ENCODE results near the gene CALML5.

Gene CALML5

DNA sequence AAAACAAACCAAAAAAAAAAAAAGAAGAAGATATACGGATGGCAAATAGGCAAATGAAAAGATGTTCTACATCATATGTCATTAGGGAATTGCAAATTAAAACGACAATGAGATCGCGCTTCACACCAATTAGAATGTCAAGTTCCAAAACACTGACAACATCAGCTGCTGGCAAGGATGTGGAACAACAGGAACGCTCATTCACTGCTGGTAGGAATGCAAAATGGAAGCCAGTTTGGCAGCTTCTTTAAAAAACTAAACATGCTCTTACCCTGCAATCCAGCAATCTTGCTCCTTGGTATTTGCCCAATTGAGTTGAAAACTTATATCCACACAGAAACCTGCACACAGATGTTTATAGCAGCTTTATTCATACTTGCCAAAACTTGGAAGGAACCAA, 34.8 kb downstream of the CALML5 start:
- DNase-seq (ENCODE audit: low read depth in 2 of 2) = no peak

DNA sequence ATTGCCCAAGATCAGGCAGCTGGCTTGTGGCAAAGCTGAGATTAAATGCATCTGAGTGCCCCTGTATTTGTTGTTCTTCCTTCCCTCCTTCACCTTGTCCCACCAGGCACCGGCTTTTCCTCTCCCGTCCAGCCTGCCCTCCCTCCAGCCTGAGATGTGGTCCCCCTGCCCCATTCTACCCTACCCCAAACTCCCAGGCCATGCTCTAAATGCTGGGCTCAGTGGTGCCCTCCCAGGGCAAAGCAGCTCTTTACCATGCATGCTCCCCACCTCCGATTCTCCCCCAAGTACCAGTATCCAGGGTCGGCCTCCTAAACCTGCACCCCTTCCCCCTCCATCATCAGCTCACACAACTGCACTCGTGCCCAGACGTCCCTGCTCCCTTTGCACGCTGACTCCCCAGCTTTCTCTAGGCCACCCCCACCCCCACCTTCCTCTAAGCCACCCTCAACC, 36.5 kb downstream of the CALML5 start:
- no peak for DNase-seq (ENCODE audit: low read depth in 2 of 2)

DNA sequence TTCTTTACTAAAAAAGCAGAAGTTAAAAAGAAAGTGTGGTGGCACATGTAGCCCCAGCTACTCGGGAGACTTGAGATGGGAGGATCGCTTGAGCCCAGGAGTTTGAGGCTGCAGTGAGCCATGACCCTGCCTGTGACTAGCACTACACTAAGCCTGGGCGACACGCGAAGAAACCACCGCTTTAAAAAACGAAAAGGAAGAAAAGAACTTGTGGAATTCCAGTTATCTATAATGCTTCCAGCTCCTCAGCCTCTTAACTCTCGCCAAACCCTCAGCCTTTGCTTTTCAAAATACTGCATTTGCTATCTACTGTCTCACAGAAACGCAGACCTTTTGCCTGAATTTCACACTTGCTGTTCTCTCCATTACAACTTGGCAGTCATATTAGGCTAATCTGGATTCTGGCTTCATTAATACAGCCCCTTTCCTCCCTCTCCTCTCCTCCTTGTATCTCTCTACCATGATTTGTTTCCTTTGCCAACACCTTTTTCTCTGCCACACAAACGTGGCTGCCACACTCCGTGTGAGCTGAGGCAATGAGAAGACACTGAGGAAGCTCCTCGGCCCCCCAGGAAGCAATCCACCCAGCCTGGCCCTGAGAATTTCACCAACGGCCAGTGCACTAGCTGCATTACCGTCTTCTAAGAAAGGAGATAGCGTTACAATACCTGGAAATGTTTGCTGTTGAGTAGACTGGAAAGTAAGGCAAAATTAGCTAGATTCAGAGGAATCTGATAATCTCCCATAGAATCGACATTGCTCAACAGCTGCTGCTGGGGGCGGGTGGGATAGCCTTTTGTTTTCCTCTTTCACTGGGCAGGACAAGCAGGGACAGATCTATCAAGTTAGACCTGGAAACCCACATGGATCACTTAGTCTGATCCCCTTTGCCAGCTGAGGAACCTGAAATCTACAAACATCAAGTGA, 37.2 kb downstream of the CALML5 start:
- no peak for DNase-seq (ENCODE audit: low read depth in 2 of 2)

DNA sequence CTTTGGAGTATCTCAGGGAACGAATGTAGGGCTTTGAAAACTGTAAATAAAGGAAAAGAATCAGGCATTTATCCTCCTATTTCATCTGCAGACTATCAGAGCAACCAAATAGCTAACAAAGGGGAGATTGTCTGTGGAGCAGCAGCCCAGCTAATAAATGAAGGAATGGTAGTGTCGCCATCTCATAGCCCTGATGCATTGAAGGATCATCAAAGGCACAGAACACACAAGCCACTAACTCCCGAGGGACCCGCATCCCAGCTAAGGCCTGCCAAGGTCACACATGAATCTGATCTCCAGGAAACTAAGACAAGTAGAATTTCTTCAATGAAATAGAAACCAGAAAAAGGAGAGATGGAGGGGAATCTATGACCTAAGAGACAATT, 38.2 kb downstream of the CALML5 start:
- DNase-seq (ENCODE audit: low read depth in 2 of 2) = no peak

DNA sequence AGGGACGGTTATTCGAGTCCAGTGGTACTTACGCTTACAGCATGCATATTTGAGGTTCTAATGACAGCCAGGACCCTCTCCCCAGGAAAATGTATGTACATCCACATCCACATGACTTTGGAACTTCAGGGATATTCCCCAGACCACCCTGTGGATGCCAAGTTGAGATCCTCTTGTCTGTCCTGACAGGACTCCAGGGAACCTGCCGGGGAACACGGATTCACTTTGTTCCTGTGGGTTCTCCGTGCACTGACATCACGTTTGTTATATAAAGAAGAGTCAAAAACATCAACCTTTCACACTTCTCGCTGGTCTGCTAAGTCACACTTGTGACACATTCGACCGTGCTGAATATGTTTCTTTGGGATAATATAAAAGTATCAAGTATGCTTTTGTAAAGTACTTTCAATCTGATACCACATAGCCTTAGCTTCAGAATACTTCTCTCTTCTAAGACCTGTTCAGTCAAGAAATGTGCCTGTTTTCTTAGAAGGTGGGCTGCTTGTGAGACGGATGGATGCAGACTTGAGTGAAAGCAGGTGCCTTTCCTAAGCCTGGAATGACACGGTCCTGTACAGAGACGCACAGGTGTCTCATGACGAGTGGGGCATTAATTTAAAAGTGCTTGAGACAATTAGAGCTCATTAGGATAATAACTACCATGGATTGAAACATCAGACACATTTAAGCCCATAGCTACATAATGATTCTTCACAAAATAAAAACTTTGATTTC, 38.7 kb downstream of the CALML5 start:
- no peak for DNase-seq (ENCODE audit: low read depth in 2 of 2)

DNA sequence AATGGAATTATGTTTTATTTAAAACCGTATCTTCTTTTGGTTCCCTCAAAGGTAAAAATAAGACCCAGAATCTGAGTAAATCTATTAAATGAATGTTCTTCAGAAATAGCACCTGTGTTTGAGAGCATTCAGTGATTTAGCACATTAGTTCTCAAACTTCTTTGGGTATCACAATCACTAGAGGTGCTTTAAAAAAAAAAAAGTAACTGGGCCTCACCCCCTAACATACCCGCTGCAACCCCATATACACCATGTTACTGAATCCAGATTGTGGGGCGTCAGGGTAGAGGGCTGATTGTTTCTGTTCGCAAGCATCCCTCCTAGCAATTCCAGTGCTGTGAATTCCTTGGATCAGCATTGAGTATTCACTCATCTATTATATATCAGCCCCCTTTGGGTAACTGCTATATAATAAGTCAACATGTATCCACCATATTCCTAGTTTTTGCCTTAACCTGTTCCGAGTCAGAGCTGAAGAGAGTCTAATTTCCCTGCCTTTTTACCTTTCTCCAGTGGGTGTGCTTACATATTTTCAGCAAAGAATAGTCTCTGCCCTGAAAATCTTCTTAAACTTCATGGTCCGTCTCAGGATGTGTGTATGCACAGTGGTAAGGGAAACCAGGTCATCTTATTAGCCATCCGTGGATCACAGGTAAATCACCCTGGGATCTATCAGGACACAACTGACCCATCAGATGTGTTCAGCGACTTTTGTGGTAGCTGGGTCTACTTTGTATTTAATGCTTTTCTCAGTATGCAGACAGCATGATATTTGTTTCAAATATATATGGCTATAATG, 40.2 kb downstream of the CALML5 start:
- DNase-seq (ENCODE audit: low read depth in 2 of 2) = no peak

DNA sequence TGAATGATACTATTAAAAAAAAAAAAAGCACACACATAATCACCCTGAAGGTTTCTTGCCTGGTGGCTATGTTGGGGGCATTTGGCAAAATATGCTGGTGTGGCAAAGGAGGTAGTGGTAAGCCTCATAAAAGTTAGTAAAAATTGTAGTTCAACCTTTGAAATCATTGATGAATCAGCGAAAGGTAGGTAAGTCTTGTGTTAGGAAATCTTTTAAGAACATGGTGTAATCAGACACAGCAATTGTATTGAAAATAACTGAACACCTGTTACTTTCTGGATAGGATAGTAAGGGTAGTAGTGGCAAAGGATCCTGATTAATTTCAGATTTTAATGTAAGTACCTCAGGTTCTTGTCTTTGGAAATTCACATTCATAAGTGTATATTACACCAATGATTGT, 40.9 kb downstream of the CALML5 start:
- no peak for DNase-seq (ENCODE audit: low read depth in 2 of 2)

DNA sequence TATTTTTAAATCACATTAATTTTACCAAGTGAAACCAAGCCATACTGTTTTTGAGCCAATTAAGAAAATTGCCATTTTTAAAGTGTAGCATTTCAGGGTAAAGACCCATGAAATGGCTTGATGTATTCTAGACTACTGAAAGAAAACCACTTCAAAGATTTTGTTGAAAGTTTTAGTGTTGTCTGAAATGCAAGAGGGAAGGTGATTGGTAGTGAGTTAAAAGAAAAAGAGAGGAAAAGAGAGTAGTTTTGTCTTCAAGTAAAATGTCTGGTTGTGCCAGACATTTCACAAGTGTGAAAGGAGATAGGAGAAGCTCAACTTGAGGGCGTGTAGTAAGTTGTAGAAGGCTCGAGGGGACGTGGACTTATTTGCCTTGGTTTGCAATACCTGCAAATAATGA, 41.6 kb downstream of the CALML5 start:
- no peak for DNase-seq (ENCODE audit: low read depth in 2 of 2)

DNA sequence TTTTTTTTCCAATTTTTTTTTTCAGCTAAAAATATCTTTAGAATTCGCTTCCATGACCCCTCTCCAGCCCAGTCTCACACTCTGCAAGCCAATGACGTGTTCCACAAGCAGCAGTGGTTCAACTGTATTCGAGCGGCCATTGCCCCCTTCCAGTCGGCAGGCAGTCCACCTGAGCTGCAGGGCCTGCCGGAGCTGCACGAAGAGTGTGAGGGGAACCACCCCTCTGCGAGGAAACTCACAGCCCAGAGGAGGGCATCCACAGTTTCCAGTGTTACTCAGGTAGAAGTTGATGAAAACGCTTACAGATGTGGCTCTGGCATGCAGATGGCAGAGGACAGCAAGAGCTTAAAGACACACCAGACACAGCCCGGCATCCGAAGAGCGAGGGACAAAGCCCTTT, 42.8 kb downstream of the CALML5 start:
- DNase-seq (ENCODE audit: low read depth in 2 of 2) = no peak

DNA sequence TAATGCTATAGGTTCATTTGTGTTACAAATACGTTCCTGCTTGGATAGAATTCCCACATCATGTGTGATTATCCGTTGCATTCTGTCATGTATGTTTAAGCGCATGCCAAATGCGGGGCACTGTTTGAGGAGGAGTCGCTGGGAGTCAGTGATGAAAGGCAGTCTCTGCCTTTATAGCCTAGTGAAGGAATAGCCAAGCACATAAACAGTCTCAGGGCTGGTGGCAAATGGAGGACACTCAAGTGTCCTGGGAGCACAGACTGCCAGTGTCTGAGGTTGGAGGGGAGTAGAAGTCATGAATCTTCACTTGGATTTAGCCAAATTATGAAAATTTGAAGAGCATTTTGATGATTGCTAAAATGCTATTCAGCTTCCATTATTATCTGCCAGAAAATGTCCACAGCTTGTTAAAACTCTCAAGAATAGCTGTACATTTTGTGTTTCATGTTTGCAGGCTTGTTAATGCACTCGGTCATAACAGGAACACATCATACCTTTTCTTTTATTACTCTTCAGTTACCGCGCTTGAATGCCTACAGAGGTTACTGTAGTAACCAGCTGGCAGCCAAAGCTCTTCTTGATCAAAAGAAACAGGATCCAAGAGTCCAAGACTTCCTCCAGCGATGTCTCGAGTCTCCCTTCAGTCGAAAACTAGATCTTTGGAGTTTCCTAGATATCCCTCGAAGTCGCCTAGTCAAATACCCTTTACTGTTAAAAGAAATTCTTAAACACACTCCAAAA, 45.5 kb downstream of the CALML5 start:
- no peak for DNase-seq (ENCODE audit: low read depth in 2 of 2)

DNA sequence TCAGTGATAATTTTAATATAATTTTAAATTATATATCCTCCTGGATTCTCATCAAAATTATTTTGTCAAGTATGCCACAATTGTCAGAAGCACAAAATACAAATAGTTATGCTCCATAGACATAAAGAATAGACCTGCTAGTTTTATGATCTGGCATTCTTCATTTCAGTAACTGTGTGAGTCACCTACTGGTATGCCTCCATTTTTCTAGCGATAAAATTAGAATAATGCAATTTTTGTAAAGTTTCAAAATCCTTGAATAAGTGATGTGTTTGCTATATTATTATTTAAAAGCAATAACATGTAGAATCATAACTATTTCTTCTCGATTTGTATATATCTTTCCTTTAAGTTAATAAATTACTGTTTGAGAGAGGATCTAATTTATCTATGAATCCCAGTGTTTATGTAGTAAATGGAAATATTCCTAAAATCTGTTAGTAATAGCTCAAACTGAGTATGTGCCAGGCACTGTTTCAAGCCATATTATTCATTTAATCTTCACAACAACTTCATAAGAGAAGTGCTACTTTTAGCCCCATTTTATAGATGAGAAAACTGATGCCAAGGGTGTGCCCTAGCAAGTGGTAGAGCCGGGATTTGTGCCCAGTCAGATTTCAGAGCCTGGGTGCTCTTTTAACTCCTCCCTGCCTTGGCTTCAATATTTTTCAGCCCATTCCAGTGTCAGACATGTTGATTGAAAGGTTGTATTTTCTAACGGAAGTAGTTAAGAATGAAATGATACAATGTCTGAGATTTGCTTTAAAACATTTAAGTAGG, 48.6 kb downstream of the CALML5 start:
- no peak for DNase-seq (ENCODE audit: low read depth in 2 of 2)

DNA sequence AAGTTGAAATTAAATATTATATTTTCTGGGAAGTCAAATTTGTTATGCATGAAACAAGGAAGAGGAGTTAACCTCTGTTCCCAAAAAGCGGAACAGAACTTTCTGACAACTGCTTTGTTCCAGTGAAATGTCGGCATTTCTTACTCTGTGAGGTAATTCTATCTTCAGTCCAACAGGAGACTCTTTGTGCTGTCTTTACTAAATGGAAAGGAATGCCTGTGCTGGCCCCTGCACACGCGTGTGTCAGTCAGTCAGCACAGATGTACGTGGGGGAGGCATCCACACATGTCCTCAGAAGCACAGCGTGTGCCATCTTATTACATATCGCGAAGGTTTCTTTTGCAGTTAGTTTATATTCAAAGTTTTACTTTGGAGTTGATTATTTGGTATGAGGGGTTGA, 49.5 kb downstream of the CALML5 start:
- DNase-seq (ENCODE audit: low read depth in 2 of 2) = peak; percentile 51 to 62

DNA sequence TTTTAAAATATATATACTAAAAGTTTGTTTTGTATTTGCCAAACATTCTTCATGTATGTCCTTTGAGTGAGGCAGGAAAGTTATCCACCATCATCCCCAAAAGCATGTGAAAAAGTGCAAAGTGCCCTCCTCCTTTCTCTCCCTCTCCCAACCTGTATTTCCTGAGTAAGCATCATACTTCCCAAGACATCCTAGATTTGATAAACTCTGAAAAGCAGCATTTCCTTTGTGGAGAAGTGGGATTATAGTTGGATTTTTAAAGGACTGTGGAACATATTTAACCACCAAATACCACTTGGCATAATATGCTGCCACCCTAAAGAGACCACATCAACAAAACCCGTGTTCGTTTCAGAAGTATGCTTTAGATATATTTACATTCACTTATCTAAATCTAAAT, 50.1 kb downstream of the CALML5 start:
- no peak for DNase-seq (ENCODE audit: low read depth in 2 of 2)
